Measurements from ENCODE around the gene ODF2.

ODF2 gene

GRCh38 chr9:128540634-128541360, 85.0 kb downstream of the ODF2 start:
- CTCF ChIA-PET, result interaction anchor here (2.7 kb wide), 1 partner anchor 10 kb away, joined by 17 read pairs; no protein-coding TSS in a partner anchor
- POLR2A ChIA-PET, result interaction anchor here (4.3 kb wide), 1 partner anchor 11 kb away, joined by 15 read pairs; the partner anchor contains the start of gene SPTAN1
- no peak for DNase-seq (ENCODE audit: low read depth, low spot score)
- no peak for TF ChIP-seq CTCF (IDR thresholded peaks at IDR 0.05; ENCODE audit: insufficient read depth, low read length, missing control alignments)
- H3K4me3 ChIP-seq (ENCODE audit: low read depth, low read length), result no peak overlapping the region

GRCh38 chr9:128546504-128546903, 90.7 kb downstream of the ODF2 start:
- ChIA-PET POLR2A (no interaction called here), CTCF (no interaction called here)
- DNase-seq (ENCODE audit: low read depth, low spot score), result no peak
- no peak for TF ChIP-seq CTCF (IDR thresholded peaks at IDR 0.05; ENCODE audit: insufficient read depth, low read length, missing control alignments)
- H3K4me3 ChIP-seq (ENCODE audit: low read depth, low read length), result no peak overlapping the region

- H3K4me3 ChIP-seq (ENCODE audit: low read depth, low read length), result no peak overlapping the region
- POLR2A ChIA-PET, result no interaction called here
- no peak for TF ChIP-seq CTCF (IDR thresholded peaks at IDR 0.05; ENCODE audit: insufficient read depth, low read length, missing control alignments)
- DNase-seq (ENCODE audit: low read depth, low spot score), result no peak
- CTCF ChIA-PET, result no interaction called here
Measured at GRCh38 chr9:128548876-128549275, 93.1 kb downstream of the ODF2 start.

DNA sequence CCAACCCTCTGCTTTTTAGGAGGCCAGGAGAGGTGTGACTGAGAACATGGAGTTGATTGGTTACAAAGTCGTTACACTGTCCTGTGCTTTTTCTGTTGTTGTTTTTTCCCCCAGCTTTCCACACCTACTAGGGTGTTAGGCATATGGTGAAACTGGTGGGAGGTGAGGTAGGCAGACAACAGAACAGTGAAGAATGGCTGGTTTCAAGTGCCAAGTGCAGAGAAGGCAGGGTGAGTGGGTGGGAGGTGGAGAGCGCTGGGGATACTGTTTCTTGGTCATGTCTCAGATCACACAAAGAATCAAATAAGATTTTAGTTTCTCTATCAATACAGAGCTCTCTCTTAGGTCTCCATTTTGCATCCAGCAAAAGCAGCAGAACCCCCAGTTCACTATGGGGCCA, 94.4 kb downstream of the ODF2 start:
- DNase-seq (ENCODE audit: low read depth, low spot score), result no peak
- ChIA-PET POLR2A (interaction anchor here (0.8 to 1.2 kb wide), 3 partner anchors 8 to 179 kb away, joined by 3 to 4 read pairs (median 3); partner anchors contain the start of gene URM1), CTCF (interaction anchor here (1.1 to 2.6 kb wide), 5 partner anchors 9 to 188 kb away, joined by 3 to 17 read pairs (median 4); no protein-coding TSS in a partner anchor)
- H3K4me3 ChIP-seq (ENCODE audit: low read depth, low read length), result no peak overlapping the region
- TF ChIP-seq CTCF (IDR thresholded peaks at IDR 0.05; ENCODE audit: insufficient read depth, low read length, missing control alignments), result no peak

Data from AG04449 (cell line).